KOPT-K1 (cell line): ENCODE results near the gene MYBL2.

Experiments used
- H3K27ac ChIP-seq: fragments of 200-600 bp; sonication (generic); 2 replicates; pipeline ENCODE4 v1.5.1; 2016; ENCODE audit warnings: antibody characterized with exemption, mild to moderate bottlenecking, low read depth, low read length; ENCODE audit not compliant: poor library complexity, severe bottlenecking
- H3K36me3 ChIP-seq: fragments of 200-600 bp; sonication (generic); 2 replicates; pipeline ENCODE4 v1.5.1; 2017; ENCODE audit warnings: antibody characterized with exemption, mild to moderate bottlenecking, low read length, moderate library complexity; ENCODE audit not compliant: insufficient read depth
- H3K9me3 ChIP-seq: fragments of 200-600 bp; sonication (generic); 2 replicates; pipeline ENCODE4 v1.5.1; 2017; ENCODE audit warnings: antibody characterized with exemption, low read length, mild to moderate bottlenecking; ENCODE audit not compliant: insufficient read depth, poor library complexity, severe bottlenecking

MYBL2 gene

GRCh38 chr20:43724383-43724782 lies 57.5 kb downstream of the MYBL2 start:
- Histone ChIP-seq H3K27ac (no peak overlapping the region), H3K36me3 (no peaks in the 10 kb centered on the region; the same call in 1 of the 2 replicates), H3K9me3 (no peaks in the 10 kb centered on the region)

- Histone ChIP-seq H3K36me3 (no peaks in the 10 kb centered on the region), H3K27ac (no peak overlapping the region), H3K9me3 (no peaks in the 10 kb centered on the region)
Measured at GRCh38 chr20:43725666-43726065, 58.8 kb downstream of the MYBL2 start.

- H3K36me3 ChIP-seq: no peaks in the 10 kb centered on the region
- no peak overlapping the region for H3K27ac ChIP-seq
- no peaks in the 10 kb centered on the region for H3K9me3 ChIP-seq
Measured at GRCh38 chr20:43726333-43726732, 59.4 kb downstream of the MYBL2 start.

- no peaks in the 10 kb centered on the region for H3K36me3 ChIP-seq
- no peak within 1 kb of the TSS for H3K27ac ChIP-seq
- no peaks in the 10 kb centered on the region for H3K9me3 ChIP-seq
Measured at GRCh38 chr20:43726811-43727338, 60.0 kb downstream of the MYBL2 start, which contains the start of gene GTSF1L. Gene GTSF1L, minus strand, starts transcription at chr20:43727002. Its CDS starts 308 bp downstream, at chr20:43726694.

- no peak overlapping the region for H3K27ac ChIP-seq
- no peaks in the 10 kb centered on the region for H3K36me3 ChIP-seq
- no peaks in the 10 kb centered on the region for H3K9me3 ChIP-seq
Measured at GRCh38 chr20:43727980-43728590, 61.2 kb downstream of the MYBL2 start.

- H3K27ac ChIP-seq: no peak overlapping the region
- no peaks in the 10 kb centered on the region for H3K9me3 ChIP-seq
- H3K36me3 ChIP-seq: no peaks in the 10 kb centered on the region
Measured at GRCh38 chr20:43728686-43729255, 61.9 kb downstream of the MYBL2 start.

- no peak overlapping the region for H3K27ac ChIP-seq
- H3K9me3 ChIP-seq: no peaks in the 10 kb centered on the region
- H3K36me3 ChIP-seq: no peaks in the 10 kb centered on the region
Measured at GRCh38 chr20:43731469-43731868, 64.6 kb downstream of the MYBL2 start.

- H3K27ac ChIP-seq: no peak overlapping the region
- no peaks in the 10 kb centered on the region for H3K36me3 ChIP-seq
- no peaks in the 10 kb centered on the region for H3K9me3 ChIP-seq
Measured at GRCh38 chr20:43731927-43732326, 65.0 kb downstream of the MYBL2 start.

GRCh38 chr20:43736588-43737158 lies 69.8 kb downstream of the MYBL2 start:
- H3K27ac ChIP-seq: no peak overlapping the region
- H3K9me3 ChIP-seq: no peaks in the 10 kb centered on the region
- H3K36me3 ChIP-seq: no peaks in the 10 kb centered on the region

GRCh38 chr20:43737925-43738324 lies 71.0 kb downstream of the MYBL2 start:
- Histone ChIP-seq H3K27ac (no peak overlapping the region), H3K9me3 (no peaks in the 10 kb centered on the region), H3K36me3 (no peaks in the 10 kb centered on the region)

- Histone ChIP-seq H3K27ac (no peak overlapping the region), H3K9me3 (no peaks in the 10 kb centered on the region), H3K36me3 (no peaks in the 10 kb centered on the region)
Measured at GRCh38 chr20:43739148-43739749, 72.3 kb downstream of the MYBL2 start.

- Histone ChIP-seq H3K27ac (no peak overlapping the region), H3K9me3 (no peaks in the 10 kb centered on the region), H3K36me3 (no peaks in the 10 kb centered on the region)
Measured at GRCh38 chr20:43740642-43741041, 73.7 kb downstream of the MYBL2 start.

GRCh38 chr20:43744151-43744611 lies 77.3 kb downstream of the MYBL2 start:
- no peaks in the 10 kb centered on the region for H3K9me3 ChIP-seq
- H3K27ac ChIP-seq: no peak overlapping the region
- no peaks in the 10 kb centered on the region for H3K36me3 ChIP-seq

GRCh38 chr20:43744966-43745730 lies 78.2 kb downstream of the MYBL2 start:
- Histone ChIP-seq H3K36me3 (no peaks in the 10 kb centered on the region), H3K9me3 (no peaks in the 10 kb centered on the region), H3K27ac (no peak overlapping the region)
